Fibroblast of lung (primary cell): ENCODE measurements around the gene NXNL2. TPM values are rescaled to one million over a fixed set of nuclear protein-coding genes. Genes with fewer than 3 reads are reported as not detected.

Experiments used
- DNase-seq, 2 donors: peaks; one replicate each; pipeline versions ENCODE4 v3.0.0 to v3.0.0-alpha.2; 2010; ENCODE audit warnings: low read depth in 2 of 2
- H2AFZ ChIP-seq: 2 replicates; pipeline ENCODE4 v1.5.1; 2012; ENCODE audit warnings: low read length, control low read depth, inconsistent platforms
- H3K27ac ChIP-seq: 2 replicates; pipeline ENCODE4 v1.5.1; 2011; ENCODE audit warnings: low read length, control low read depth; ENCODE audit not compliant: insufficient read depth
- H3K27me3 ChIP-seq: 2 replicates; pipeline ENCODE4 v1.5.1; 2011; ENCODE audit warnings: mild to moderate bottlenecking, low read length; ENCODE audit not compliant: control insufficient read depth, insufficient read depth
- H3K36me3 ChIP-seq: 2 replicates; pipeline ENCODE4 v1.5.1; 2011; ENCODE audit warnings: low read length; ENCODE audit not compliant: control insufficient read depth, insufficient read depth
- H3K4me1 ChIP-seq: 2 replicates; pipeline ENCODE4 v1.5.1; 2011; ENCODE audit warnings: low read length; ENCODE audit not compliant: control insufficient read depth, insufficient read depth; ENCODE audit errors: extremely low read depth
- H3K4me2 ChIP-seq: 2 replicates; pipeline ENCODE4 v1.5.1; 2011; ENCODE audit warnings: low read length, control low read depth; ENCODE audit not compliant: insufficient read depth; ENCODE audit errors: extremely low read depth
- H3K4me3 ChIP-seq, 4 experiments: fragments of 200-600 bp in 1 of 4; sonication (generic) in 1 of 4; replicated peaks in 1 of 4; 2 replicates each; pipeline ENCODE4 v1.5.1; 2011 to 2016; ENCODE audit warnings: low read length in 4 of 4, low read depth in 3 of 4, mild to moderate bottlenecking in 3 of 4, control low read depth in 2 of 4, inconsistent platforms in 1 of 4, mixed read lengths in 1 of 4; ENCODE audit not compliant: insufficient read depth in 1 of 4; ENCODE audit errors: control extremely low read depth in 1 of 4
- H3K79me2 ChIP-seq: 2 replicates; pipeline ENCODE4 v1.5.1; 2012; ENCODE audit warnings: mild to moderate bottlenecking, low read length, inconsistent platforms; ENCODE audit not compliant: control insufficient read depth, insufficient read depth
- H3K9ac ChIP-seq: 2 replicates; pipeline ENCODE4 v1.5.1; 2011; ENCODE audit warnings: mild to moderate bottlenecking, low read length, control low read depth; ENCODE audit not compliant: insufficient read depth
- H3K9me3 ChIP-seq: 2 replicates; pipeline ENCODE4 v1.5.1; 2012; ENCODE audit warnings: low read depth, low read length; ENCODE audit not compliant: control insufficient read depth, insufficient read depth
- H4K20me1 ChIP-seq: 2 replicates; pipeline ENCODE4 v1.5.1; 2011; ENCODE audit warnings: low read length; ENCODE audit not compliant: control insufficient read depth, insufficient read depth; ENCODE audit errors: extremely low read depth
- CTCF ChIP-seq, 2 donors: IDR thresholded peaks in 1 of 2; conservative IDR thresholded peaks in 1 of 2; 1 replicate in 1 of 2; 2 replicates in 1 of 2; pipeline ENCODE4 v1.5.1; 2011 to 2012; ENCODE audit warnings: low read length in 2 of 2, control low read depth in 1 of 2, inconsistent platforms in 1 of 2, low read depth in 1 of 2, mild to moderate bottlenecking in 1 of 2
- EZH2 ChIP-seq: IDR thresholded peaks from 2 replicates; pipeline ENCODE4 v1.5.1; 2012; ENCODE audit warnings: low read length, control low read depth, mild to moderate bottlenecking; ENCODE audit errors: missing control alignments
- polyA minus RNA-seq: library from RNA; depleted of rRNA, polyadenylated mRNA; stranded (reverse); fragments of >200 nt; gene quantifications from 2 replicates; pipeline ENCODE4 v1.2.3, GENCODE V29; 2011; ENCODE audit warnings: low replicate concordance
- polyA plus RNA-seq, 2 donors: library from polyadenylated mRNA; depleted of rRNA in 1 of 2; stranded (reverse) in 1 of 2; unstranded in 1 of 2; fragments of >200 nt; gene quantifications; 2 replicates each; pipeline ENCODE4 v1.2.1, GENCODE V29; 2011 to 2012; ENCODE audit warnings: missing spikeins in 1 of 2
- total RNA-seq: library from RNA; depleted of rRNA; stranded (reverse); fragments of >200 nt; gene quantifications from 2 replicates; pipeline ENCODE4 v1.2.1, GENCODE V29; 2014

The NXNL2 gene
- total RNA-seq (0.77 and 1.3 TPM in 2 replicates), polyA plus RNA-seq (0.44 and 0.50 TPM in 2 replicates), polyA minus RNA-seq (0.41 TPM in 1 of 2 replicates, not detected in the other)
- 0.45 and 0.92 TPM in 2 replicates for polyA plus RNA-seq (2012)

GRCh38 chr9:88534456-88535225 is at the start of gene NXNL2:
NXNL2 (plus strand) TSS chr9:88535178; CDS start chr9:88535435, 257 bp downstream.
- H3K9me3 ChIP-seq: no peaks in the 10 kb centered on the region
- peak within 1 kb of the TSS; percentile 73 for H2AFZ ChIP-seq
- no peaks in the 10 kb centered on the region for H4K20me1 ChIP-seq
- H3K27ac ChIP-seq: peak within 1 kb of the TSS; percentile 79
- peak within 1 kb of the TSS; percentile 71 for H3K9ac ChIP-seq
- TF ChIP-seq CTCF (conservative IDR thresholded peaks at IDR 0.05 in 1 of 2, IDR thresholded peaks at IDR 0.05 in 1 of 2; ENCODE audit: low read depth in 1 of 2, low read length in 2 of 2): no peak
- TF ChIP-seq EZH2: no peak
- DNase-seq: peak; percentile 78 to 82
- no peaks in the 10 kb centered on the region for H3K27me3 ChIP-seq
- H3K79me2 ChIP-seq: peaks cover 16% of the 10 kb centered on the region
- H3K4me3 ChIP-seq: peak within 1 kb of the TSS; percentile 64 to 78 (median 72)
- peaks cover 19% of the 10 kb centered on the region for H3K4me1 ChIP-seq
- H3K4me2 ChIP-seq: peak within 1 kb of the TSS; percentile 89
- no peaks in the 10 kb centered on the region for H3K36me3 ChIP-seq

GRCh38 chr9:88488166-88488565 is 46.8 kb upstream of the NXNL2 start:
- no peak overlapping the region for H3K4me3 ChIP-seq
- no peaks in the 10 kb centered on the region for H3K27me3 ChIP-seq
- no peak overlapping the region for H3K27ac ChIP-seq
- no peaks in the 10 kb centered on the region for H4K20me1 ChIP-seq
- H3K9me3 ChIP-seq: no peaks in the 10 kb centered on the region
- no peaks in the 10 kb centered on the region for H3K79me2 ChIP-seq
- H3K4me2 ChIP-seq: no peak overlapping the region
- no peaks in the 10 kb centered on the region for H3K36me3 ChIP-seq
- no peaks in the 10 kb centered on the region for H3K4me1 ChIP-seq
- no peak for TF ChIP-seq EZH2
- no peak for TF ChIP-seq CTCF (conservative IDR thresholded peaks at IDR 0.05 in 1 of 2, IDR thresholded peaks at IDR 0.05 in 1 of 2; ENCODE audit: low read depth in 1 of 2, low read length in 2 of 2)
- DNase-seq: no peak
- no peak overlapping the region for H2AFZ ChIP-seq
- H3K9ac ChIP-seq: no peak overlapping the region

- no peaks in the 10 kb centered on the region for H3K9me3 ChIP-seq
- no peak overlapping the region for H3K9ac ChIP-seq
- no peak for DNase-seq
- H2AFZ ChIP-seq: no peak overlapping the region
- H3K27ac ChIP-seq: no peak overlapping the region
- no peak overlapping the region for H3K4me2 ChIP-seq
- no peaks in the 10 kb centered on the region for H4K20me1 ChIP-seq
- H3K36me3 ChIP-seq: no peaks in the 10 kb centered on the region
- H3K79me2 ChIP-seq: no peaks in the 10 kb centered on the region
- TF ChIP-seq EZH2 (no peak), CTCF (conservative IDR thresholded peaks at IDR 0.05 in 1 of 2, IDR thresholded peaks at IDR 0.05 in 1 of 2; ENCODE audit: low read depth in 1 of 2, low read length in 2 of 2) (no peak)
- H3K4me3 ChIP-seq: no peak overlapping the region
- no peaks in the 10 kb centered on the region for H3K4me1 ChIP-seq
- H3K27me3 ChIP-seq: no peaks in the 10 kb centered on the region
Measured at GRCh38 chr9:88494983-88495721, 39.8 kb upstream of the NXNL2 start.
